Measurements from ENCODE around the gene AATF. TPM values are rescaled to one million over a fixed set of nuclear protein-coding genes. Genes with fewer than 3 reads are reported as not detected.

AATF gene
- total RNA-seq, 1 donor from 2014 or later, result 42.8 TPM

- intact Hi-C loops (cut with DNase I), result no loop called here
Measured at GRCh38 chr17:37089956-37090355, 141.2 kb downstream of the AATF start.

DNA sequence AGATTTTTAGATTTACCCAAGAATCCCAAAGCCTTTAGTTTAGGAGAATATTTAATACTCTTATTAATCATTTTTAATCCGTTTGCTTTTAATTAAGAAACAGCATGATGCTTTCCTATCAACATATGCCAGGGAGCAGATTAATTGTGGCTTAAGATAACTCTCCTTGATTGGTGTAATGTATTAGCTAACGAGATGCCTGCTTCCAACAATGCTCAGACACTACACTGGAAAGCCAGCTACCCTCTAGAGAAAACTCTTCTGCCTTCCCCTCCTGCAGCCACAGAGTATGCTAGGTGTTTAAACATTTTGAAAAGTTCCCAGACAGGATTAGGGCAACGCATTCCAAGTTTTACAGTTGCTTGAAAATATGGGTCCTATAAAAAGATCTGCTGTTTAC, 142.2 kb downstream of the AATF start:
- DNase-seq, result no peak
- no peak for TF ChIP-seq CTCF (IDR thresholded peaks at IDR 0.05)
- Histone ChIP-seq H3K27me3 (no peaks in the 10 kb centered on the region), H3K4me3 (no peak overlapping the region), H3K4me1 (no peaks in the 10 kb centered on the region), H3K27ac (no peak overlapping the region), H3K36me3 (peaks cover 64% of the 10 kb centered on the region), H3K9me3 (no peaks in the 10 kb centered on the region)
- ATAC-seq, result no peak
- intact Hi-C loops (cut with DNase I), result no loop called here

More at GRCh38 chr17:37089956-37090355, 141.2 kb downstream of the AATF start:
- no peaks in the 10 kb centered on the region for H3K4me1 ChIP-seq
- peaks cover 59% of the 10 kb centered on the region for H3K36me3 ChIP-seq
- peak overlapping the region; percentile 25 for H3K27ac ChIP-seq
- ATAC-seq (peak; percentile 68), DNase-seq (no peak)
- H3K9me3 ChIP-seq, result no peaks in the 10 kb centered on the region
- H3K4me3 ChIP-seq, result no peak overlapping the region
- TF ChIP-seq CTCF (IDR thresholded peaks at IDR 0.05), result no peak
- no peaks in the 10 kb centered on the region for H3K27me3 ChIP-seq

DNA sequence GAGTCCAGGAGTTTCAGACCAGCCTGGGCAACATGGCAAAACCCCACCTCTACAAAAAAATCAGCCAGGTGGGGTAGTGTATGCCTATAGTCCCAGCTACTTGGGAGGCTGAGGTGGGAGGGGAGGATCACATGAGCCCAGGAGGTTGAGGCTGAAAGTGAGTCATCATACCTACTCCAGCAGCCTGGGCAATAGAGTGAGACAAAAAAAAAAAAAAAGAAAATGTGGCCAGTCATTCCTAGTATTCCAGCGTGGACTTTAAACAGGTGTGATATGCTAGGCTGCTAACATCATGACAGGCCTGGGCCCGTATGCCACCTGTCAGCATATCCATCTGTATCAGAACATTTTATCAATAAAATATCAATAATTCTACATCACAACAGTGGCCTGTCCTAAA, 143.3 kb downstream of the AATF start:
- Histone ChIP-seq H3K27me3 (no peaks in the 10 kb centered on the region), H3K4me1 (no peaks in the 10 kb centered on the region), H3K36me3 (peaks cover 64% of the 10 kb centered on the region), H3K4me3 (no peak overlapping the region), H3K27ac (no peak overlapping the region), H3K9me3 (no peaks in the 10 kb centered on the region)
- ATAC-seq (no peak), DNase-seq (no peak)
- intact Hi-C loops (cut with DNase I), result no loop called here
- TF ChIP-seq CTCF (IDR thresholded peaks at IDR 0.05), result no peak

GRCh38 chr17:37092701-37093100, 143.9 kb downstream of the AATF start:
- ATAC-seq (no peak), DNase-seq (no peak)
- no peaks in the 10 kb centered on the region for H3K27me3 ChIP-seq
- no peaks in the 10 kb centered on the region for H3K4me1 ChIP-seq
- H3K9me3 ChIP-seq, result no peaks in the 10 kb centered on the region
- H3K36me3 ChIP-seq, result peaks cover 64% of the 10 kb centered on the region
- intact Hi-C loops (cut with DNase I), result no loop called here
- no peak for TF ChIP-seq CTCF (IDR thresholded peaks at IDR 0.05)
- no peak overlapping the region for H3K27ac ChIP-seq
- no peak overlapping the region for H3K4me3 ChIP-seq

DNA sequence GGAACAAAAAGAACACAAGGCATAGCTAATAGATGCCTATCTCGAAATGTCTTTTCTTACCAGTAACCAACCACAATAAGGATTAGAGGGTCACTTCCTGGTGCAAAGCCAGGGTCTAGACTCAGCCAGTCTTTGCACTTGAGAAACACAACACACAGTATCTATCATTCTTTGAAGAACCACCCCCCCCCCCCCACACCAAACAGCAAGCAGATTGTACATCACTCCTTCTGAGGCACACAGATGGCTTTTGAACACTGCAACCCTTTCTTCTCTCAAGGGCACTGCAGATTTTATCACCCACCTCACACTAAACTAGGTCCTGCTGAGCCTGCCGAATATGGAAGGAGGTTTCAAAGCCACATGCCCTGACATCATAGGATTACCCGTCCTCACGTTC, 145.6 kb downstream of the AATF start:
- Histone ChIP-seq H3K9me3 (no peaks in the 10 kb centered on the region), H3K27me3 (no peaks in the 10 kb centered on the region), H3K4me1 (no peaks in the 10 kb centered on the region), H3K36me3 (peaks cover 53% of the 10 kb centered on the region), H3K4me3 (no peak overlapping the region), H3K27ac (no peak overlapping the region)
- ATAC-seq, result no peak
- DNase-seq, result no peak
- intact Hi-C loops (cut with DNase I), result no loop called here
- no peak for TF ChIP-seq CTCF (IDR thresholded peaks at IDR 0.05)

- intact Hi-C loops (cut with DNase I), result no loop called here
- Histone ChIP-seq H3K27ac (no peak overlapping the region), H3K4me3 (no peak overlapping the region), H3K4me1 (no peaks in the 10 kb centered on the region), H3K27me3 (no peaks in the 10 kb centered on the region), H3K9me3 (no peaks in the 10 kb centered on the region), H3K36me3 (peaks cover 48% of the 10 kb centered on the region)
- TF ChIP-seq CTCF (IDR thresholded peaks at IDR 0.05), result no peak
- ATAC-seq (no peak), DNase-seq (no peak)
Measured at GRCh38 chr17:37096071-37096470, 147.3 kb downstream of the AATF start.
